ENCODE measurements around the gene KIAA1217. TPM values are rescaled to one million over a fixed set of nuclear protein-coding genes. Genes with fewer than 3 reads are reported as not detected.

Gene KIAA1217
- total and polyA plus RNA-seq, 2 of the 8 experiments (the other 6 are each of a cell fraction or from before 2014, with no cell fraction given) = 4.5 to 15.6 TPM

GRCh38 chr10:24215603-24216002, 6.7 kb downstream of the KIAA1217 start:
- no peaks in the 10 kb centered on the region for H3K27me3 ChIP-seq (replicated peaks in 1 of 4; ENCODE audit: control insufficient read depth in 3 of 4, extremely low read depth in 1 of 4, insufficient read depth in 3 of 4, low read length in 3 of 4)
- H3K23ac ChIP-seq (ENCODE audit: insufficient read length) = no peak overlapping the region
- H4K91ac ChIP-seq (replicated peaks; ENCODE audit: insufficient read length, low read length) = no peak overlapping the region
- no peak overlapping the region for H3K27ac ChIP-seq (ENCODE audit: low read depth, low read length)
- no peak overlapping the region for H3K18ac ChIP-seq (ENCODE audit: extremely low read depth, low read length)
- peaks cover 3 to 17% (median 10%) of the 10 kb centered on the region in 4 experiments; a peak in 5 of 7 replicates for H3K4me1 ChIP-seq (replicated peaks in 1 of 4; ENCODE audit: control insufficient read depth in 3 of 4, insufficient read depth in 4 of 4, low read length in 3 of 4)
- DNase-seq (ENCODE audit: low read depth in 1 of 2, low spot score in 2 of 2) = no peak
- no peak overlapping the region for H2BK120ac ChIP-seq (replicated peaks; ENCODE audit: low read depth, low read length)
- no peaks in the 10 kb centered on the region for H3K9me3 ChIP-seq (ENCODE audit: insufficient read depth in 2 of 2, low read depth in 1 of 2, low read length in 1 of 2)
- no peak overlapping the region for H3K9ac ChIP-seq (replicated peaks in 1 of 4; ENCODE audit: extremely low read depth in 1 of 4, low read depth in 3 of 4, low read length in 3 of 4)
- no peak overlapping the region for H2BK12ac ChIP-seq (ENCODE audit: low read depth, low read length)
- H2BK20ac ChIP-seq (ENCODE audit: low read length) = no peak overlapping the region
- 93% methylated on average over 5 of the region's 5 CpGs; no CpG with 5 or more reads in 1 of the 2 experiments for WGBS, 2 experiments (ENCODE audit: extremely low coverage in 1 of 2, insufficient coverage in 1 of 2, insufficient read length in 1 of 2, insufficient replicate concordance in 2 of 2, low coverage in 1 of 2, low lambda C conversion rate in 2 of 2, missing lambda C conversion rate in 1 of 2)
- no peak for FAIRE-seq
- peaks cover 3% of the 10 kb centered on the region for H3K79me1 ChIP-seq (ENCODE audit: low read depth, low read length)
- H3K36me3 ChIP-seq (ENCODE audit: control insufficient read depth in 2 of 4, insufficient read depth in 4 of 4, low read length in 3 of 4) = peaks cover 0 to 6% (median 5%) of the 10 kb centered on the region in 4 experiments; a peak in 2 of 8 replicates
- no peak overlapping the region for H3K14ac ChIP-seq (ENCODE audit: insufficient read length)
- no peak overlapping the region for H3K4me2 ChIP-seq (ENCODE audit: insufficient read depth in 1 of 2, low read depth in 2 of 2, low read length in 2 of 2)
- no peak overlapping the region for H3K56ac ChIP-seq (replicated peaks; ENCODE audit: insufficient read length, low read depth, low read length)
- no peak overlapping the region for H3K4me3 ChIP-seq (ENCODE audit: extremely low read depth in 1 of 4, insufficient read depth in 2 of 4, low read depth in 3 of 4, low read length in 4 of 4)
- no peak overlapping the region for H2BK5ac ChIP-seq (ENCODE audit: low read depth, low read length)
- peaks cover 0 to 37% of the 10 kb centered on the region in 2 experiments; a peak in 2 of 4 replicates for H3K79me2 ChIP-seq (ENCODE audit: control insufficient read depth in 1 of 2, insufficient read depth in 2 of 2, low read length in 2 of 2)
- H4K8ac ChIP-seq (ENCODE audit: extremely low read depth, insufficient read depth, low read length) = no peak overlapping the region
- H2AFZ ChIP-seq (ENCODE audit: low read length) = no peak overlapping the region
- H4K5ac ChIP-seq (ENCODE audit: insufficient read length, low read depth, low read length) = no peak overlapping the region
- no peak overlapping the region for H2BK15ac ChIP-seq (ENCODE audit: low read length)
- no peak overlapping the region for H3K4ac ChIP-seq (replicated peaks; ENCODE audit: insufficient read length, low read depth, low read length)
- no peaks in the 10 kb centered on the region for H3K23me2 ChIP-seq (ENCODE audit: low read depth, low read length)
- H2AK5ac ChIP-seq (ENCODE audit: low read depth, low read length) = no peak overlapping the region
- ChIA-PET POLR2A (ENCODE audit: partially characterized antibody) (interaction anchor here (0.5 to 1.7 kb wide), 4 partner anchors 10 to 98 kb away, joined by 3 to 6 read pairs (median 3); no protein-coding TSS in a partner anchor), CTCF (ENCODE audit: partially characterized antibody) (interaction anchor here (0.6 to 2.7 kb wide), 9 partner anchors 13 to 298 kb away, joined by 3 to 10 read pairs (median 3); no protein-coding TSS in a partner anchor)
- no peaks in the 10 kb centered on the region for H4K20me1 ChIP-seq (replicated peaks in 1 of 2; ENCODE audit: control insufficient read depth in 1 of 2, insufficient read depth in 2 of 2, low read length in 2 of 2)
- TF ChIP-seq USF2 (IDR thresholded peaks at IDR 0.05; ENCODE audit: low read length) = no peak
- TF ChIP-seq CTBP2 (IDR thresholded peaks at IDR 0.05; ENCODE audit: borderline replicate concordance, insufficient read depth, insufficient read length, low read length) = no peak
- no peak for TF ChIP-seq JUN (IDR thresholded peaks at IDR 0.05; ENCODE audit: low read depth, low read length)
- no peak for TF ChIP-seq SAP30 (IDR thresholded peaks at IDR 0.05; ENCODE audit: insufficient read depth, insufficient replicate concordance, low read length)
- no peak for TF ChIP-seq EP300 (IDR thresholded peaks at IDR 0.05; ENCODE audit: borderline replicate concordance in 1 of 2, low read depth in 2 of 2, low read length in 2 of 2)
- no peak for TF ChIP-seq CBX5 (IDR thresholded peaks at IDR 0.05; ENCODE audit: low read depth, low read length)
- no peak for TF ChIP-seq KDM1A (IDR thresholded peaks at IDR 0.05; ENCODE audit: borderline replicate concordance, low read length)
- TF ChIP-seq HDAC2 (IDR thresholded peaks at IDR 0.05; ENCODE audit: borderline replicate concordance in 1 of 2, low read depth in 2 of 2, low read length in 2 of 2) = no peak
- no peak for TF ChIP-seq RBBP5 (IDR thresholded peaks at IDR 0.05; ENCODE audit: borderline replicate concordance, low read depth, low read length)
- no peak for TF ChIP-seq ASH2L (IDR thresholded peaks at IDR 0.05; ENCODE audit: low read length)
- no peak for TF ChIP-seq RFX5 (IDR thresholded peaks at IDR 0.05; ENCODE audit: borderline replicate concordance, low read depth, low read length)

Data from H1 (cell line).